Superior temporal gyrus (tissue), 1 donor: ENCODE measurements around the gene SETD1B.

Experiments used
- DNase-seq: peaks from one replicate; pipeline ENCODE4 v3.0.0-alpha.2; 2016; ENCODE audit errors: extremely low spot score

Gene SETD1B

GRCh38 chr12:121795034-121795968 lies 8.5 kb upstream of the SETD1B start:
- peak; percentile 92 for DNase-seq

- peak; percentile 78 for DNase-seq
Observed at GRCh38 chr12:121796855-121797751, 6.7 kb upstream of the SETD1B start.

- DNase-seq: peak; percentile 58
Observed at GRCh38 chr12:121797937-121798786, 5.6 kb upstream of the SETD1B start.

GRCh38 chr12:121798787-121799155 lies 5.0 kb upstream of the SETD1B start:
- no peak for DNase-seq

- DNase-seq: peak; percentile 64
Observed at GRCh38 chr12:121799156-121799841, 4.5 kb upstream of the SETD1B start.

GRCh38 chr12:121799842-121800693 lies 3.7 kb upstream of the SETD1B start:
- peak; percentile 32 for DNase-seq

- DNase-seq: peak; percentile 84
Observed at GRCh38 chr12:121800694-121801594, 2.9 kb upstream of the SETD1B start.

GRCh38 chr12:121801595-121802484 lies 2.0 kb upstream of the SETD1B start:
- peak; percentile 81 for DNase-seq

GRCh38 chr12:121802485-121802842 lies 1.3 kb upstream of the SETD1B start:
- no peak for DNase-seq

GRCh38 chr12:121802843-121803698 lies 738 bp upstream of the SETD1B start:
- peak; percentile 97 for DNase-seq

GRCh38 chr12:121804417-121805111 lies 755 bp downstream of the SETD1B start:
- DNase-seq: no peak

- DNase-seq: no peak
Observed at GRCh38 chr12:121805171-121806008, 1.6 kb downstream of the SETD1B start.

- DNase-seq: no peak
Observed at GRCh38 chr12:121806009-121806545, 2.3 kb downstream of the SETD1B start.

- no peak for DNase-seq
Observed at GRCh38 chr12:121806546-121807423, 3.0 kb downstream of the SETD1B start.
